ENCODE measurements around the gene STH.

Gene STH

GRCh38 chr17:45974916-45975630 lies 24.0 kb upstream of the STH start:
- peaks cover 3% of the 10 kb centered on the region for H3K9me3 Mint-ChIP-seq
- H3K27me3 Mint-ChIP-seq: peaks cover 2% of the 10 kb centered on the region
- no peaks in the 10 kb centered on the region for H3K36me3 Mint-ChIP-seq
- H3K4me3 Mint-ChIP-seq: peak overlapping the region; percentile 43
- peak overlapping the region; percentile 82 for H3K27ac Mint-ChIP-seq
- H3K4me1 Mint-ChIP-seq: peaks cover 25% of the 10 kb centered on the region
- ATAC-seq: peak; percentile 97

GRCh38 chr17:45975640-45976295 lies 23.3 kb upstream of the STH start:
- H3K36me3 Mint-ChIP-seq: no peaks in the 10 kb centered on the region
- peak overlapping the region; percentile 82 for H3K27ac Mint-ChIP-seq
- peaks cover 3% of the 10 kb centered on the region for H3K9me3 Mint-ChIP-seq
- no peaks in the 10 kb centered on the region for H3K27me3 Mint-ChIP-seq
- H3K4me3 Mint-ChIP-seq: peak overlapping the region; percentile 43
- peaks cover 25% of the 10 kb centered on the region for H3K4me1 Mint-ChIP-seq
- ATAC-seq: peak; percentile 74

GRCh38 chr17:45976391-45976754 lies 22.7 kb upstream of the STH start:
- no peaks in the 10 kb centered on the region for H3K36me3 Mint-ChIP-seq
- H3K27ac Mint-ChIP-seq: peak overlapping the region; percentile 82
- H3K27me3 Mint-ChIP-seq: no peaks in the 10 kb centered on the region
- H3K4me3 Mint-ChIP-seq: no peak overlapping the region
- H3K4me1 Mint-ChIP-seq: peaks cover 25% of the 10 kb centered on the region
- H3K9me3 Mint-ChIP-seq: peaks cover 3% of the 10 kb centered on the region
- ATAC-seq: no peak

GRCh38 chr17:45976755-45977505 lies 22.1 kb upstream of the STH start:
- peaks cover 3% of the 10 kb centered on the region for H3K9me3 Mint-ChIP-seq
- H3K4me1 Mint-ChIP-seq: peaks cover 25% of the 10 kb centered on the region
- no peak overlapping the region for H3K4me3 Mint-ChIP-seq
- no peak overlapping the region for H3K27ac Mint-ChIP-seq
- no peaks in the 10 kb centered on the region for H3K27me3 Mint-ChIP-seq
- no peak for ATAC-seq
- no peaks in the 10 kb centered on the region for H3K36me3 Mint-ChIP-seq

- no peak overlapping the region for H3K4me3 Mint-ChIP-seq
- no peak for ATAC-seq
- H3K27me3 Mint-ChIP-seq: no peaks in the 10 kb centered on the region
These were observed 21.6 kb upstream of the STH start for GRCh38 chr17:45977506-45977824.

GRCh38 chr17:45977976-45978626 lies 20.9 kb upstream of the STH start:
- H3K4me3 Mint-ChIP-seq: no peak overlapping the region
- H3K4me1 Mint-ChIP-seq: peaks cover 25% of the 10 kb centered on the region
- H3K27ac Mint-ChIP-seq: no peak overlapping the region
- H3K9me3 Mint-ChIP-seq: no peaks in the 10 kb centered on the region
- ATAC-seq: no peak
- H3K36me3 Mint-ChIP-seq: no peaks in the 10 kb centered on the region
- H3K27me3 Mint-ChIP-seq: no peaks in the 10 kb centered on the region

More at GRCh38 chr17:45977506-45977824, 21.6 kb upstream of the STH start:
- Mint-ChIP-seq H3K4me1 (peaks cover 25% of the 10 kb centered on the region), H3K9me3 (peaks cover under 1% of the 10 kb centered on the region), H3K27ac (no peak overlapping the region), H3K36me3 (no peaks in the 10 kb centered on the region)

- no peak overlapping the region for H3K27ac Mint-ChIP-seq
- no peak for ATAC-seq
- no peaks in the 10 kb centered on the region for H3K9me3 Mint-ChIP-seq
- no peak overlapping the region for H3K4me3 Mint-ChIP-seq
- H3K4me1 Mint-ChIP-seq: peaks cover 25% of the 10 kb centered on the region
- H3K27me3 Mint-ChIP-seq: no peaks in the 10 kb centered on the region
- no peaks in the 10 kb centered on the region for H3K36me3 Mint-ChIP-seq
These were observed 19.9 kb upstream of the STH start for GRCh38 chr17:45979137-45979536.

GRCh38 chr17:45980855-45981254 lies 18.2 kb upstream of the STH start:
- no peaks in the 10 kb centered on the region for H3K27me3 Mint-ChIP-seq
- H3K4me3 Mint-ChIP-seq: no peak overlapping the region
- H3K4me1 Mint-ChIP-seq: peaks cover 8% of the 10 kb centered on the region
- H3K36me3 Mint-ChIP-seq: no peaks in the 10 kb centered on the region
- no peaks in the 10 kb centered on the region for H3K9me3 Mint-ChIP-seq
- ATAC-seq: no peak
- no peak overlapping the region for H3K27ac Mint-ChIP-seq

- Mint-ChIP-seq H3K36me3 (no peaks in the 10 kb centered on the region), H3K27me3 (no peaks in the 10 kb centered on the region), H3K27ac (no peak overlapping the region), H3K4me3 (no peak overlapping the region), H3K4me1 (peaks cover 3% of the 10 kb centered on the region), H3K9me3 (no peaks in the 10 kb centered on the region)
- no peak for ATAC-seq
These were observed 17.7 kb upstream of the STH start for GRCh38 chr17:45981306-45981705.

- no peak for ATAC-seq
- Mint-ChIP-seq H3K27ac (no peak overlapping the region), H3K9me3 (no peaks in the 10 kb centered on the region), H3K27me3 (no peaks in the 10 kb centered on the region), H3K4me1 (no peaks in the 10 kb centered on the region), H3K4me3 (no peak overlapping the region), H3K36me3 (no peaks in the 10 kb centered on the region)
These were observed 16.0 kb upstream of the STH start for GRCh38 chr17:45982791-45983613.

- Mint-ChIP-seq H3K27me3 (no peaks in the 10 kb centered on the region), H3K27ac (no peak overlapping the region), H3K36me3 (no peaks in the 10 kb centered on the region), H3K9me3 (no peaks in the 10 kb centered on the region), H3K4me1 (no peaks in the 10 kb centered on the region), H3K4me3 (no peak overlapping the region)
- no peak for ATAC-seq
These were observed 15.3 kb upstream of the STH start for GRCh38 chr17:45983614-45984310.

- Mint-ChIP-seq H3K27ac (no peak overlapping the region), H3K9me3 (no peaks in the 10 kb centered on the region), H3K4me1 (no peaks in the 10 kb centered on the region), H3K36me3 (no peaks in the 10 kb centered on the region), H3K27me3 (no peaks in the 10 kb centered on the region), H3K4me3 (no peak overlapping the region)
- ATAC-seq: no peak
These were observed 14.7 kb upstream of the STH start for GRCh38 chr17:45984368-45984767.

- no peaks in the 10 kb centered on the region for H3K9me3 Mint-ChIP-seq
- ATAC-seq: no peak
- H3K27me3 Mint-ChIP-seq: no peaks in the 10 kb centered on the region
- H3K27ac Mint-ChIP-seq: no peak overlapping the region
- H3K36me3 Mint-ChIP-seq: no peaks in the 10 kb centered on the region
- no peak overlapping the region for H3K4me3 Mint-ChIP-seq
- H3K4me1 Mint-ChIP-seq: no peaks in the 10 kb centered on the region
These were observed 13.6 kb upstream of the STH start for GRCh38 chr17:45985447-45985846.

GRCh38 chr17:45986056-45986455 lies 13.0 kb upstream of the STH start:
- Mint-ChIP-seq H3K27me3 (no peaks in the 10 kb centered on the region), H3K4me1 (no peaks in the 10 kb centered on the region), H3K36me3 (no peaks in the 10 kb centered on the region), H3K9me3 (no peaks in the 10 kb centered on the region), H3K4me3 (no peak overlapping the region), H3K27ac (no peak overlapping the region)
- ATAC-seq: no peak
